T-cell (primary cell): ENCODE results near the gene DOCK8. TPM values are rescaled to one million over a fixed set of nuclear protein-coding genes. Genes with fewer than 3 reads are reported as not detected.
"Not testable (repeated sequence)": the region's sequence is repeated elsewhere in the genome, so short reads cannot be mapped to it uniquely, and the experiment has no call there.

Source experiments
- ATAC-seq, 4 experiments: fragments of 200-7000 bp in 3 of 4; fragments of 150-1000 bp in 1 of 4; cut with Tn5 transposase; replicated peaks in 1 of 4; 1 replicate in 3 of 4; 2 replicates in 1 of 4; pipeline ENCODE4 v1.10.0; 2021; ENCODE audit warnings: moderate library complexity in 3 of 4, mild to moderate bottlenecking in 2 of 4, moderate number of reproducible peaks in 1 of 4
- CTCF ChIA-PET, 2 donors: fragments of 300-600 bp; sonication (Branson Sonifier 250); formaldehyde crosslinking; loops; one replicate each; lab custom pipeline; 2022; ENCODE audit warnings: antibody characterized with exemption in 2 of 2; lab: Charles Lee
- POLR2A ChIA-PET, 2 donors: fragments of 300-600 bp; sonication (Branson Sonifier 250); formaldehyde crosslinking; loops; one replicate each; lab custom pipeline; 2022; ENCODE audit warnings: antibody characterized with exemption in 2 of 2; lab: Charles Lee
- DNase-seq, 35 experiments: peaks; one replicate each; pipeline versions ENCODE4 v3.0.0 to v3.0.0-alpha.2; 2013 to 2023
- H3K27ac ChIP-seq: one replicate; pipeline ENCODE4 v1.5.1; 2013; ENCODE audit warnings: low read length
- H3K27me3 ChIP-seq, 2 experiments: replicated peaks in 1 of 2; 1 replicate in 1 of 2; 2 replicates in 1 of 2; pipeline versions ENCODE4 v1.6.1 to v1.7.0; 2013; ENCODE audit warnings: low read length in 1 of 2, mixed read lengths in 1 of 2; ENCODE audit not compliant: control insufficient read depth in 2 of 2, insufficient read depth in 2 of 2; ENCODE audit errors: extremely low read depth in 1 of 2
- H3K36me3 ChIP-seq, 2 donors: 1 replicate in 1 of 2; 2 replicates in 1 of 2; pipeline versions ENCODE4 v1.6.1 to v1.7.0; 2013; ENCODE audit warnings: low read length in 1 of 2; ENCODE audit not compliant: control insufficient read depth in 2 of 2, insufficient read depth in 1 of 2; ENCODE audit errors: extremely low read depth in 1 of 2
- H3K4me1 ChIP-seq, 2 experiments: 1 replicate in 1 of 2; 2 replicates in 1 of 2; pipeline versions ENCODE4 v1.6.1 to v1.7.0; 2013; ENCODE audit warnings: low read length in 2 of 2, mixed read lengths in 1 of 2; ENCODE audit not compliant: insufficient read depth in 2 of 2, control insufficient read depth in 1 of 2; ENCODE audit errors: extremely low read depth in 1 of 2
- H3K4me3 ChIP-seq, 2 donors: 1 replicate in 1 of 2; 2 replicates in 1 of 2; pipeline versions ENCODE4 v1.5.1 to v1.7.0; 2013; ENCODE audit warnings: mild to moderate bottlenecking in 2 of 2, low read length in 1 of 2, moderate library complexity in 1 of 2; ENCODE audit not compliant: control insufficient read depth in 1 of 2; ENCODE audit errors: extremely low read depth in 1 of 2
- H3K9me3 ChIP-seq: 2 replicates; pipeline ENCODE4 v1.7.0; 2013
- H3K27ac Mint-ChIP-seq, 2 donors: one replicate each; pipeline ENCODE4 v1.8.0; 2020 to 2021; ENCODE audit warnings: mild to moderate bottlenecking in 2 of 2, mixed read lengths in 2 of 2
- H3K27me3 Mint-ChIP-seq, 2 donors: one replicate each; pipeline ENCODE4 v1.8.0; 2021 to 2022; ENCODE audit warnings: mixed read lengths in 2 of 2
- H3K36me3 Mint-ChIP-seq: one replicate; pipeline ENCODE4 v1.8.0; 2021; ENCODE audit warnings: mixed read lengths
- H3K4me1 Mint-ChIP-seq, 3 donors: one replicate each; pipeline ENCODE4 v1.8.0; 2020 to 2022; ENCODE audit warnings: mixed read lengths in 3 of 3, mild to moderate bottlenecking in 1 of 3
- H3K4me3 Mint-ChIP-seq, 3 donors: one replicate each; pipeline ENCODE4 v1.8.0; 2020 to 2022; ENCODE audit warnings: mild to moderate bottlenecking in 3 of 3, mixed read lengths in 3 of 3, moderate library complexity in 3 of 3
- H3K9me3 Mint-ChIP-seq, 3 donors: one replicate each; pipeline ENCODE4 v1.8.0; 2020 to 2022; ENCODE audit warnings: mixed read lengths in 3 of 3
- WGBS: methylation state at CpG from one replicate; pipeline ENCODE4 v1.1.5; 2013; ENCODE audit warnings: missing lambda C conversion rate; ENCODE audit not compliant: insufficient coverage; 5-methylcytosine and 5-hydroxymethylcytosine counted together
- total RNA-seq, 35 experiments: library from RNA in 6 of 35; stranded (reverse) in 6 of 35; fragments of 120-200 nt in 1 of 35; gene quantifications; one replicate each; pipeline versions ENCODE4 v1.2.1 to v1.2.4 and lab custom pipeline; 2013 to 2026

The DOCK8 gene
- total RNA-seq (100 to 1,000 TPM; 173 to 231 (median 208) TPM), total RNA-seq (lab: John Stamatoyannopoulos, UW) (197 to 595 (median 423) reads per million in 29 experiments)
- total RNA-seq (2013) = 161 TPM

DNA sequence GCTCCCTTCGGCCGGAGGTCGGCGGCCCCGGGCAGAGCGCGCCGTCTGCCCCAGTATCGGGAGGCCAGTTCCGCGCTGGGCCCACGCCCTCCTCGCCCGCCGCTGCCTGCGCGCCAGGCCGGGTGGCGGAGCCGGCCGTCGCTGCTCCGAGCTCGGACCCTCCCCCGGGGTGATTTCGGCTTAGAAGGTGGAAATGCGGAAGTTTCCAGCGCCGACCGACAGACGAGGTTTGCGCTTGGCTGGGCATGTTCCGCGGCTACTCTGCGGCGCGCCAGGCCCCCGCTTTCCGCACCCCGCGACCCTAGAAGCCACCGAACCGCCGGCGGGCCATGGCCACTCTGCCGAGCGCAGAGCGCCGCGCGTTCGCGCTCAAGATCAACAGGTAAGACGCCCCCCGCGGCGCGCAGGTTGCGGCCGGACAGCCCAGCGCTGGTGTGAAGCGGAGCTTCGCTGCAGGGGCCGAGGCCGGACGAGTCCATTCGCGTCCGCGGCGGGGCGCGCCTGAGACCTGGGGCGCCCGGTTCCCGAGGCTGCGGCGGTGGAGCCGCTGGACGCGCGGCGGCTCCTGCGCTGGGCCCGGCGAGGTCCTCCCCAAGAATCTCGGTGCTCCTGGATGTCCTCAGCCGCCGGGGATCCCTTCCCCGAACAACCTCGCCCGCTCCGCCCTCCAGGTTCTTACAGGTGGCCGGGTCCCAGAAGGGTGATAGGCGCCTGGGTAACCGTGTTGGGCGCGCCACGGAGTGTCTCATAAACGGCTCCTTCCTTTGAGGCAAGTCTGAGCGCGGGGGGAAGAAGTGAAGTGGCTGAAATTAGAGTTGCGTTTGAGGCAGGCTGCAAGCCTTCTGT is at the start of gene DOCK8:
TSS of gene DOCK8 (plus strand) at position 218 of the 846 bp plus-strand sequence. CDS start at position 330, 112 bp downstream.
- peaks cover 3 to 16% of the 10 kb centered on the region in 2 experiments for H3K4me1 ChIP-seq
- Mint-ChIP-seq H3K4me3 (peak within 1 kb of the TSS; percentile 79 to 90 (median 81)), H3K4me1 (peaks cover 11 to 29% (median 15%) of the 10 kb centered on the region in 3 donors), H3K27ac (peak within 1 kb of the TSS; percentile 42 to 57), H3K27me3 (peaks cover 0 to 6% of the 10 kb centered on the region in 2 donors), H3K36me3 (no peaks in the 10 kb centered on the region), H3K9me3 (no peaks in the 10 kb centered on the region)
- ATAC-seq (peak; percentile 80 to 83 (median 82)), DNase-seq (peak; percentile 9 to 70 (median 34))
- POLR2A ChIA-PET = interaction anchor here in 1 of 2 donors (0.6 to 1.2 kb wide), 3 partner anchors 30 to 65 kb away, joined by 3 to 4 read pairs (median 3); no protein-coding TSS in a partner anchor
- no peaks in the 10 kb centered on the region for H3K36me3 ChIP-seq
- H3K27ac ChIP-seq = peak within 1 kb of the TSS; percentile 16
- WGBS = under 1% methylated on average over 92 of the region's 103 CpGs
- peak within 1 kb of the TSS; percentile 58 to 64 for H3K4me3 ChIP-seq
- CTCF ChIA-PET = interaction anchor here in 1 of 2 donors (1.1 to 2.0 kb wide), 2 partner anchors 58 to 63 kb away, joined by 3 to 14 read pairs; no protein-coding TSS in a partner anchor
- no peaks in the 10 kb centered on the region for H3K9me3 ChIP-seq
- peaks cover 0 to 3% of the 10 kb centered on the region in 2 experiments for H3K27me3 ChIP-seq

DNA sequence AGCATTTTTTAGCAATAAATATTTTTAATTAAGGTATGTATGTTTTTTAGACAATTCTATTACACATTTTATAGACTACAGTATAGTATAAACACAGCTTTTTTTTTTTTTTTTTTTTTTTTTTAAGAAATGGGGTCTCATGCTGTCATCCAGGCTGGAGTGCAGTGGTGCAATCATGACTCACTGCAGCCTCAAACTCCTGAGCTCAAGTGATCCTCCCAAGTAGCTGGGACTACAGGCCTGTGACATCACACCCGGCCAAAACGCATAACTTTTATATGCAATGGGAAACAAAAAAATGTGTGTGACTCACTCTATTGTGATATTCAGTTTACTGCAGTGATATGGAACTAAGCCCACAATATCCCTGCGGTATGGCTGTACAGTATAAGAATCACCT is 44.9 kb upstream of the DOCK8 start:
- H3K36me3 Mint-ChIP-seq, H3K4me3 Mint-ChIP-seq, POLR2A ChIA-PET, H3K27ac ChIP-seq, H3K27me3 ChIP-seq, H3K4me1 Mint-ChIP-seq, H3K27ac Mint-ChIP-seq, ATAC-seq, H3K9me3 ChIP-seq, H3K4me3 ChIP-seq, DNase-seq, H3K4me1 ChIP-seq, CTCF ChIA-PET, H3K36me3 ChIP-seq, H3K27me3 Mint-ChIP-seq, H3K9me3 Mint-ChIP-seq: not testable (repeated sequence)
- no CpG with 5 or more reads among the region's 3 CpGs for WGBS

DNA sequence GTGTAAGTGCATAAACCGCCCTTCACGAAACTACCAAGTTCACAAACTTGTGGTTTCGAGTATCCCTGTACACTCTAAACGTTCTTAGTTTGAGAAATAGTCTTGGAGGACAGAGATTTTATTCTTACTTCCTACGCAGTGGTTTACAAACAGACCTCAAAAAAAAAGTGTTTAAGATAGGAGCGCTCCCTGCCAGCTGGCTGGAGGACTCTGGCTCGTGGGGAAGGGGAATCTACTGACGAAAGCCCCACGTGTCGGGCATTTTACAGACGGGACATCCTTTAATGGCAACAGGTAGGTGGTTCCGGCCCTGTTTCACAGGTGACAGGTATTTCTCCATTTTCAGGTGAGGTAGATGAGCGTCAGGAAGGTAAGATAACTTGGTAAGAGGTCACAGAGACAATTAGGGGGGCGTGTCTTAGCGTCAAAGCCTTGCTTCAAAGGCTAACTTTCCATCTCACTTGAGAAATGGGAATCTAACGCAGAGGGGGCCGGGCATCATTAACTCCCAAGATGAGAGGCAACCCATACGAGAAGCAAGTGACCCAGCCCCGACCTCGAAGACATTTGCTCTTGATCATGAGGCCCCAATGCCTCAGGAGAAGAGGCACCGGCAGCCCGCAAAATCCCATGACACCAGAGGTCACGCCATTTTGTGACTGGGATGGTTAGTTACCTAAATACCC is 36.4 kb upstream of the DOCK8 start:
- peak overlapping the region; percentile 79 to 85 for H3K27ac Mint-ChIP-seq
- CTCF ChIA-PET, H3K27me3 Mint-ChIP-seq, H3K36me3 Mint-ChIP-seq, H3K27me3 ChIP-seq, H3K36me3 ChIP-seq, H3K9me3 Mint-ChIP-seq, H3K4me1 Mint-ChIP-seq, H3K9me3 ChIP-seq, POLR2A ChIA-PET, H3K4me1 ChIP-seq: not testable (repeated sequence)
- WGBS = no CpG with 5 or more reads among the region's 23 CpGs
- Histone ChIP-seq H3K27ac (peak overlapping the region; percentile 49), H3K4me3 (peak overlapping the region in 1 of 2 donors; percentile 30)
- H3K4me3 Mint-ChIP-seq = peak overlapping the region; percentile 71 to 80 (median 76)
- DNase-seq (peak in 10 of 35 experiments; percentile 0 to 36 (median 6)), ATAC-seq (peak in 1 of 4 experiments; percentile 31)

DNA sequence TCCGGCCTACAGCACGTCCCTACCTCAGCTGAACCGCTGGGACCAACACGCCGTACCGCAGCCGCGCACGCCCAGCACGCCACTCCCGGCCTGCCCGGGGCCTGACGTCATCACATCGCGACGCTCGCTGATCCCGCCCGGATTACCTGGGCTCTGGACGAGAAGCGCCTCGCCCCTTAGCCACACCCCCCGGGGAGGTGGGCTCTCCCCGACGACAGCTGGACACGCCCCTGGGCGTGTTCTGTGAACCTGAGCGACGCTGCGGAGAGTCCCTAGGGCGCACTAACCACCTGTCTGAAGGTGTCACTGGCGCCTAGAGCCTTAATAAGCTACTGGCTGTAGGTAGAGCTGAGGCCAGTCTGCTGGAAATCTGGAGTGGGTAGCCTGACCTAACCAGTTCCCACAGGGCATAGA is 35.7 kb upstream of the DOCK8 start, which contains the start of gene ZNG1A:
TSS of gene ZNG1A (minus strand) at position 87 of the 414 bp plus-strand sequence. CDS start 87 bp downstream, outside the sequence.
- POLR2A ChIA-PET, H3K4me1 ChIP-seq, H3K9me3 ChIP-seq, H3K27me3 ChIP-seq, H3K27me3 Mint-ChIP-seq, H3K36me3 Mint-ChIP-seq, H3K36me3 ChIP-seq, CTCF ChIA-PET, H3K9me3 Mint-ChIP-seq, H3K4me1 Mint-ChIP-seq: not testable (repeated sequence)
- Mint-ChIP-seq H3K27ac (peak within 1 kb of the TSS; percentile 79 to 85), H3K4me3 (peak within 1 kb of the TSS; percentile 71 to 80 (median 76))
- Histone ChIP-seq H3K4me3 (peak within 1 kb of the TSS in 1 of 2 donors; percentile 30), H3K27ac (peak within 1 kb of the TSS; percentile 52)
- WGBS = no CpG with 5 or more reads among the region's 32 CpGs
- ATAC-seq (peak in 1 of 4 experiments; percentile 63), DNase-seq (peak in 31 of 35 experiments; percentile 5 to 95 (median 81))

DNA sequence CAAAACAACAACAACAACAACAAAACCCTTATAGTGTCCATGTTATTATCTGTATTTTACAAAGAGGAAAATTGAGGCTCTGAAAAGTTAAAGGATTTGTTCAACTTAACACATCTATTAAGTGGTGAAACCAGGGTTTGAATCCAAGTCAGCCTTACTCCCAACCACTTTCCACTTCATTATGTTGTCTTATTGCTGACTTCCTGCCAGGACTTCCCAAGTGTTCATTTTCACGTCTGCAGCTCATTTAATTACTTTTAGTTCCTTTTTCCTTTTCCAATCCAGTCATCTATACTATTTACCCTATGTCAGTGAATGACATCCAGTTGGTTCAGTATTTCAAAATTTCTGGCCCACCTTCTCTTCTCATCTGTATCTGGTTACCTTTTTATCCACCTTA is 15.1 kb upstream of the DOCK8 start:
- DNase-seq, H3K4me3 Mint-ChIP-seq, ATAC-seq, CTCF ChIA-PET, H3K9me3 ChIP-seq, H3K36me3 Mint-ChIP-seq, H3K4me3 ChIP-seq, H3K27me3 ChIP-seq, H3K9me3 Mint-ChIP-seq, H3K4me1 Mint-ChIP-seq, H3K27me3 Mint-ChIP-seq, H3K36me3 ChIP-seq, H3K4me1 ChIP-seq, H3K27ac ChIP-seq, H3K27ac Mint-ChIP-seq, POLR2A ChIA-PET: not testable (repeated sequence)
- no CpG with 5 or more reads among the region's 1 CpG for WGBS

DNA sequence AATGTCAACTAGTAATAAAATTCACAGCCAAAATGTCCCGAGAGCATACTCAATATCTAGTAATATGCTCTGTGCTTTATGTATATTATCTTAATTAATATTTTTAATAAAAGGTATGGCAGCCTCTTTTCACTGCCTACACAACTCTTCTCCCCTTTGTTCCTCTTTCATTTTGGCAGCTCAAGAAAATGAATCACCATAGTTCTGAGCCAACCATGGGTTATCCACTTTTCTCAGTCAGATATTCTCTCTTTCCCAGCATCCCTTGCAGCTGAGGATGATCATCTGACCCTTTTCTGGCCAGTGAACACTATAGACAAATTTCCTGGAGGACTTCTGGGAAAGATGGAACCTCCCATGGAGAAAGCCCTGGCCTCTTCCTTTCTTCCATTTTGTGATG is 8.2 kb upstream of the DOCK8 start:
- Histone ChIP-seq H3K4me3 (no peak overlapping the region), H3K36me3 (no peaks in the 10 kb centered on the region), H3K27me3 (peaks cover 0 to 3% of the 10 kb centered on the region in 2 experiments), H3K4me1 (no peaks in the 10 kb centered on the region), H3K9me3 (no peaks in the 10 kb centered on the region), H3K27ac (no peak overlapping the region)
- no peak overlapping the region for H3K27ac Mint-ChIP-seq
- CTCF ChIA-PET = no interaction called here
- H3K4me3 Mint-ChIP-seq = no peak overlapping the region
- ATAC-seq = no peak
- WGBS = no CpG with 5 or more reads among the region's 1 CpG
- no peaks in the 10 kb centered on the region for H3K4me1 Mint-ChIP-seq
- H3K9me3 Mint-ChIP-seq = no peaks in the 10 kb centered on the region
- H3K36me3 Mint-ChIP-seq = no peaks in the 10 kb centered on the region
- no peak for DNase-seq
- POLR2A ChIA-PET = no interaction called here
- no peaks in the 10 kb centered on the region for H3K27me3 Mint-ChIP-seq
